Mucosa of stomach (tissue), 1 donor: ENCODE measurements around the gene TNK2.
"Not testable (repeated sequence)": the region's sequence is repeated elsewhere in the genome, so short reads cannot be mapped to it uniquely, and the experiment has no call there.

Experiments used
- H3K27me3 ChIP-seq: one replicate; pipeline ENCODE4 v1.7.0; 2013; ENCODE audit warnings: mild to moderate bottlenecking, low read length; ENCODE audit not compliant: control insufficient read depth, insufficient read depth
- H3K36me3 ChIP-seq: one replicate; pipeline ENCODE4 v1.7.0; 2013; ENCODE audit warnings: low read length; ENCODE audit not compliant: control insufficient read depth, insufficient read depth
- H3K4me1 ChIP-seq: one replicate; pipeline ENCODE4 v1.7.0; 2013; ENCODE audit warnings: mild to moderate bottlenecking, low read length; ENCODE audit not compliant: control insufficient read depth, insufficient read depth
- H3K4me3 ChIP-seq: one replicate; pipeline ENCODE4 v1.7.0; 2013; ENCODE audit warnings: low read length
- H3K9ac ChIP-seq: one replicate; pipeline ENCODE4 v1.7.0; 2013; ENCODE audit warnings: mild to moderate bottlenecking, low read length, moderate library complexity
- H3K9me3 ChIP-seq: one replicate; pipeline ENCODE4 v1.7.0; 2013; ENCODE audit warnings: mild to moderate bottlenecking, low read length, moderate library complexity; ENCODE audit not compliant: control insufficient read depth
- donor health status: Pancreatic carcinoma.

Gene TNK2

DNA sequence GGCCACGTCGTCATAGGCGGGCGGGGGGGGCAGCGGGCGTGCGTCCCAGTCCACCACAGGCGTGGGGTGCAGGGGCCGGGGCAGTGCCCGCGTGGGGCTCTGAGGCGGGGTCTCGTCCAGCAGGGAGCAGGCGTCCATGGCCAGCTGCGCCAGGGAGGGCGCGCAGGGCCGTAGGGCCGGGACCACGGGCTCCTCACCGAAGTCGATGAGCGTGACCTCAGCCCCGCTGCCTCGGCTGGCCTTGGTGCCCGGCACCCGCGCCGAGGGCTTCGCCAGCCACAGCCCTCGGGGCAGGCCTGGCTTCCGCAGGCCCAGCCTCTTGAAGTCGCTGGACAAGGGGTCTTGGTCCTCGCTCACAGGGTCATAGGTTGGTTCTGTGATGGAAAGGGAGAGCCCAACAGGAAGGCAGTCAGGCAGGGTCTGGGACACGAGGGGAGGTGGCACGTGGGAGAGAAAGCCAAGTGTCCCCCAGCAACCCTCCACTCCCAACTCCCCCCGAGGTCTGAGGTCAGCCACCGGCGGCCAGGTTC is 40.0 kb downstream of the TNK2 start:
- H3K9me3 ChIP-seq = no peaks in the 10 kb centered on the region
- H3K36me3 ChIP-seq = no peaks in the 10 kb centered on the region
- H3K4me3 ChIP-seq = no peak overlapping the region
- H3K4me1 ChIP-seq = peaks cover 36% of the 10 kb centered on the region
- H3K9ac ChIP-seq = no peak overlapping the region
- no peaks in the 10 kb centered on the region for H3K27me3 ChIP-seq

DNA sequence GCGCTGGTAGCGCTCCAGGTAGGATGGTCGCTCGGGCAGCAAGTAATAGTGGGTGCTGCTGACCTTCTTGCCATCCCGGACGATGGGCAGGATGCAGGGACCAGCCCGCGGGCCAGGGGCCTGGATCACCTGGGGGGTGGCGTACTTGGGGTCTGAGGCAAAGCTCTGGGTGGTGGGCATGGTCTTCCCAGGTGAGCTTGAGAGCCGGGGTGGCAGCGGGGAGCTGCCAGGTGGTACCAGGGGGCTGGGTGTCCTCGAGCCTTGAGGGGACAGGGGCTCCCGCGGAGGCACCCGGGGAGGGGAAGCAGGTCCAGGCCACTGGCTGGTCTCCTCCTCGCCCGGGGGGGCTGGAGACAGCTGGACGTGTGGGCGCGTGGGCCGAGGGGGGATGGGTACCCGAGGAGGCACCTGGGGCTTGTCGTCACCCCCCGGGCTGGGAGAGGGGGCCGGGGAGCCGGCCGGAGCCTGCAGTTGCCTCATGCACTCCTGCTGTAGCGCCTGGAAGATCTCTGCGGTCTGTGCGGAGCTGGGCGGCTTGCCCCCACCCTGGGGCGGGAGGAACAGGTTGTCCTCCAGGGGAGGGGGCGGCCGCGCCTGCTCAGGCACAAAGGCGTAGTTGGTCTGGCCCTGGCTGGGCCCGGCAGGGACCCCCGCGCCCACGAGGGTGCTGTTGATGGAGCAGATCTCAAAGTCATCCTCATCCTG is 40.6 kb downstream of the TNK2 start:
- Histone ChIP-seq H3K27me3 (no peaks in the 10 kb centered on the region), H3K4me3 (no peak overlapping the region), H3K9me3 (no peaks in the 10 kb centered on the region), H3K36me3 (no peaks in the 10 kb centered on the region), H3K9ac (no peak overlapping the region), H3K4me1 (peaks cover 36% of the 10 kb centered on the region)

GRCh38 chr3:195866686-195867511 is 41.5 kb downstream of the TNK2 start:
- no peaks in the 10 kb centered on the region for H3K9me3 ChIP-seq
- no peak overlapping the region for H3K9ac ChIP-seq
- no peak overlapping the region for H3K4me3 ChIP-seq
- H3K4me1 ChIP-seq = peaks cover 31% of the 10 kb centered on the region
- no peaks in the 10 kb centered on the region for H3K27me3 ChIP-seq
- H3K36me3 ChIP-seq = no peaks in the 10 kb centered on the region

- Histone ChIP-seq H3K27me3 (no peaks in the 10 kb centered on the region), H3K9me3 (no peaks in the 10 kb centered on the region), H3K4me1 (peaks cover 22% of the 10 kb centered on the region), H3K36me3 (no peaks in the 10 kb centered on the region), H3K9ac (no peak overlapping the region), H3K4me3 (no peak overlapping the region)
These were observed 42.6 kb downstream of the TNK2 start for GRCh38 chr3:195865752-195866151.

- no peak overlapping the region for H3K4me3 ChIP-seq
- peaks cover 4% of the 10 kb centered on the region for H3K27me3 ChIP-seq
- H3K9ac ChIP-seq = no peak overlapping the region
- H3K9me3 ChIP-seq = no peaks in the 10 kb centered on the region
- no peaks in the 10 kb centered on the region for H3K36me3 ChIP-seq
- peaks cover 15% of the 10 kb centered on the region for H3K4me1 ChIP-seq
These were observed 45.0 kb downstream of the TNK2 start for GRCh38 chr3:195863121-195864061.

DNA sequence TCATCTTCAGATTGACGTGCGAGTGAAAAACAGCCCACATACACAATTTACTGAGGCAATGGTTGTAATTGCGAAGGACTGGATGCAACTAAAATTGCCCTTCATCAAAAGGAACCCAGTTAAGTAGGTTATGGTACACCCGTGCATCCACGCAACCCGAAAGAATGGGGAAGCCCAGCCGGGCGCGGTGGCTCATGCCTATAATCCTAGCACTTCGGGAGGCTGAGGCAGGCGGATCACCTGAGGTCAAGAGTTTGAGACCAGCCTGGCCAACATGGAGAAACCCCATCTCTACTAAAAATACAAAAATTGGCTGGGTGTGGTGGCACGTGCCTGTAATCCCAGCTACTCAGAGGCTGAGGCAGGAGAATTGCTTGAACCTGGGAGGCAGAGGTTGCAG is 46.0 kb downstream of the TNK2 start:
- not testable (repeated sequence) for H3K36me3 ChIP-seq, H3K27me3 ChIP-seq, H3K4me3 ChIP-seq, H3K9ac ChIP-seq, H3K9me3 ChIP-seq
- H3K4me1 ChIP-seq = peaks cover 15% of the 10 kb centered on the region

GRCh38 chr3:195860456-195860855 is 47.9 kb downstream of the TNK2 start:
- no peaks in the 10 kb centered on the region for H3K36me3 ChIP-seq
- H3K27me3 ChIP-seq = peaks cover 4% of the 10 kb centered on the region
- H3K9ac ChIP-seq = no peak overlapping the region
- H3K9me3 ChIP-seq = no peaks in the 10 kb centered on the region
- peaks cover 15% of the 10 kb centered on the region for H3K4me1 ChIP-seq
- no peak overlapping the region for H3K4me3 ChIP-seq

DNA sequence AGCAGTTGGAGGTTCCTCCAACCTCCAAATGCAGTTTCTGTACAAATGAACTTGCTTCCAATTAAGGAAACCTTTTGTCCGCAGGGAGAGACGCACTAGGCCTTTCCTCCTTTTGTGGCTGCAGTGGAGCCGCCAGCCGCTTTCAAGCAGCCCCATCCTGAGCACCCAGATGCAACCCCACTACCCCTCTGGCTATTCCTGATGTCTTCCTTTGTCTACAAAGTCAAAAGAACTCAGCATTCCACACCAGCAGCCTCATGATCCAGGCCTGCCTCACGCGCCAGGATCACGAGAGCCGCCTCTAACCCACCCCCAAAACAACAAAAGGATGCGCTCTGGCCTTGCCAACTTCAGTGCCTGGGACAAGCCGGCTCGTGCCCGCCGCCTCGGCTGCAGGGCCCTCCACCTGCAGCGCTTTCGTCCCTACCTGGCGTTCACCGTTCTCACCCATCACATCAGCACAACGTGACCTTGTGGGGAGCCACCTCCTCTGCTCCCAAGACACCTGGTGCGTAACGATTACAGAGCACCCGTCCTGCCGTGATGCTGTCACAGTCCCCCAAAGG is 48.4 kb downstream of the TNK2 start:
- Histone ChIP-seq H3K36me3 (no peaks in the 10 kb centered on the region), H3K9ac (no peak overlapping the region), H3K9me3 (no peaks in the 10 kb centered on the region), H3K27me3 (peaks cover 4% of the 10 kb centered on the region), H3K4me1 (peaks cover 15% of the 10 kb centered on the region), H3K4me3 (no peak overlapping the region)

- no peaks in the 10 kb centered on the region for H3K9me3 ChIP-seq
- no peak overlapping the region for H3K4me3 ChIP-seq
- peaks cover 15% of the 10 kb centered on the region for H3K4me1 ChIP-seq
- peaks cover 4% of the 10 kb centered on the region for H3K27me3 ChIP-seq
- H3K36me3 ChIP-seq = no peaks in the 10 kb centered on the region
- no peak overlapping the region for H3K9ac ChIP-seq
These were observed 49.1 kb downstream of the TNK2 start for GRCh38 chr3:195859061-195859845.

GRCh38 chr3:195856410-195857084 is 51.8 kb downstream of the TNK2 start:
- Histone ChIP-seq H3K9ac (no peak overlapping the region), H3K9me3 (no peaks in the 10 kb centered on the region), H3K4me3 (no peak overlapping the region), H3K4me1 (peaks cover 7% of the 10 kb centered on the region), H3K36me3 (no peaks in the 10 kb centered on the region), H3K27me3 (peaks cover 4% of the 10 kb centered on the region)
